Loucy (cell line): ENCODE results near the gene ZNF716.

Experiments used
- H2AFZ ChIP-seq: fragments of 200-600 bp; sonication (generic); 2 replicates; pipeline ENCODE4 v1.6.0; 2016; ENCODE audit warnings: antibody characterized with exemption, mild to moderate bottlenecking, low read length, moderate library complexity
- H3F3A ChIP-seq: fragments of 200-600 bp; 2 replicates; pipeline ENCODE4 v1.6.0; 2016; ENCODE audit warnings: antibody characterized with exemption, low read depth, mild to moderate bottlenecking
- H3K27me3 ChIP-seq: fragments of 200-600 bp; sonication (generic); 2 replicates; pipeline ENCODE4 v1.6.1; 2014; ENCODE audit warnings: low read length, mild to moderate bottlenecking; ENCODE audit not compliant: insufficient read depth, poor library complexity, severe bottlenecking
- H3K36me3 ChIP-seq: fragments of 200-600 bp; sonication (generic); 2 replicates; pipeline ENCODE4 v1.6.1; 2016; ENCODE audit warnings: low read length; ENCODE audit not compliant: insufficient read depth
- H3K4me1 ChIP-seq: fragments of 200-600 bp; sonication (generic); 2 replicates; pipeline ENCODE4 v1.5.1; 2014; ENCODE audit warnings: low read length, mild to moderate bottlenecking; ENCODE audit not compliant: insufficient read depth, poor library complexity, severe bottlenecking
- H3K4me2 ChIP-seq: fragments of 200-600 bp; sonication (generic); 2 replicates; pipeline ENCODE4 v1.6.0; 2014; ENCODE audit warnings: antibody characterized with exemption, low read length, low read depth, mild to moderate bottlenecking; ENCODE audit not compliant: poor library complexity, severe bottlenecking
- H3K4me3 ChIP-seq: fragments of 200-600 bp; sonication (generic); 2 replicates; pipeline ENCODE4 v1.5.1; 2014; ENCODE audit warnings: low read length, mild to moderate bottlenecking, mixed read lengths; ENCODE audit not compliant: poor library complexity, severe bottlenecking
- H3K79me2 ChIP-seq: fragments of 200-600 bp; sonication (generic); 2 replicates; pipeline ENCODE4 v1.6.1; 2014; ENCODE audit warnings: low read length; ENCODE audit not compliant: insufficient read depth
- H3K9ac ChIP-seq: fragments of 200-600 bp; sonication (generic); 2 replicates; pipeline ENCODE4 v1.6.0; 2014; ENCODE audit warnings: mild to moderate bottlenecking, low read depth, low read length, moderate library complexity; ENCODE audit not compliant: poor library complexity, severe bottlenecking
- H3K9me2 ChIP-seq: fragments of 200-600 bp; sonication (generic); replicated peaks from 2 replicates; pipeline ENCODE4 v1.6.1; 2016; ENCODE audit warnings: low read depth, low read length, mixed read lengths
- H3K9me3 ChIP-seq: fragments of 200-600 bp; sonication (generic); 2 replicates; pipeline ENCODE4 v1.6.1; 2014; ENCODE audit warnings: mild to moderate bottlenecking, antibody characterized with exemption, low read length, low read depth; ENCODE audit not compliant: insufficient read depth
- H4K20me1 ChIP-seq: fragments of 200-600 bp; sonication (generic); 2 replicates; pipeline ENCODE4 v1.6.0; 2014; ENCODE audit warnings: antibody characterized with exemption, low read length, mild to moderate bottlenecking; ENCODE audit not compliant: insufficient read depth, poor library complexity, severe bottlenecking
- EZH2phosphoT487 ChIP-seq: fragments of 200-600 bp; IDR thresholded peaks from 2 replicates; pipeline ENCODE4 v1.6.1; 2018; ENCODE audit warnings: antibody characterized with exemption, mild to moderate bottlenecking, moderate library complexity, borderline replicate concordance
- TF ChIP-seq, protein P1 (sequence below): fragments of 200-600 bp; sonication (generic); conservative IDR thresholded peaks from 2 replicates; pipeline ENCODE4 v1.5.1; 2014; ENCODE audit warnings: mild to moderate bottlenecking, antibody characterized with exemption, low read length

The ZNF716 gene

DNA sequence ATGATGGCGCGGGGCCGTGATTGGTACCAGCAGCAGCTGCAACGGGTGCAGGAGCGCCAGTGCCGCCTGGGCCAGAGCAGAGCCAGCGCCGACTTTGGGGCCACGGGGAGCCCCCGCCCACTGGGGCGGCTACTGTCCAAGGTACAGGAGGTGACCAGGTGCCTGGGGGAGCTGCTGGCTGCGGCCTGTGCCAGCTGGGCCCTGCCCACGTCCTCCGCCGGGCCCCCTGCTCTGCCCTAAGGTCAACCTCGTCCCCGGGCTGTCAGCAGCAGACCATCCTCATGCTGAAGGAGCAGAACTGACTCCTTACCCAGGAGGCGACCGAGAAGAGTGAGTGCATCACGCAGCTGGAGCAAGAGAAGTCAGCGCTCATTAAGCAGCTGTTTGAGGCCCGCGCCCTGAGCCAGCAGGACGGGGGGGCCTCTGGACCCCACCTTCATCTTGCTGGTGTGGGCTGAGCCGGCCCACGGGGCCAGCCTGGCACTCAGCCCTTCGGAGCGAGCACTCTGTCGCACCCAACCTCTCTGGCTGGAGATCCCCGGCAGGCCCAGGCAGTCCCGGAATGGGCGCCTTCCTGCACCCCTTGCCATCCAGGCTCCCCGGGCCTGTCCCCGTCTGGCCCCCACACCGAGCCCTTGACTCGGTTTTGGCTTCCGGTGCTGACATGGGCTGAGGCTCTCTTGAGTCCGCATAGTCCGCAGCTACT lies 24.6 kb upstream of the ZNF716 start:
- Histone ChIP-seq H3F3A (no peaks in the 10 kb centered on the region), H3K79me2 (no peaks in the 10 kb centered on the region), H3K36me3 (no peaks in the 10 kb centered on the region), H3K4me1 (no peaks in the 10 kb centered on the region), H3K9me2 (no peaks in the 10 kb centered on the region), H3K27me3 (no peaks in the 10 kb centered on the region), H3K9me3 (peaks cover 5% of the 10 kb centered on the region; the same call in 1 of the 2 replicates), H3K9ac (no peak overlapping the region), H3K4me3 (no peak overlapping the region), H3K4me2 (no peak overlapping the region), H4K20me1 (no peaks in the 10 kb centered on the region), H2AFZ (no peak overlapping the region)
- TF ChIP-seq, protein P1, sequence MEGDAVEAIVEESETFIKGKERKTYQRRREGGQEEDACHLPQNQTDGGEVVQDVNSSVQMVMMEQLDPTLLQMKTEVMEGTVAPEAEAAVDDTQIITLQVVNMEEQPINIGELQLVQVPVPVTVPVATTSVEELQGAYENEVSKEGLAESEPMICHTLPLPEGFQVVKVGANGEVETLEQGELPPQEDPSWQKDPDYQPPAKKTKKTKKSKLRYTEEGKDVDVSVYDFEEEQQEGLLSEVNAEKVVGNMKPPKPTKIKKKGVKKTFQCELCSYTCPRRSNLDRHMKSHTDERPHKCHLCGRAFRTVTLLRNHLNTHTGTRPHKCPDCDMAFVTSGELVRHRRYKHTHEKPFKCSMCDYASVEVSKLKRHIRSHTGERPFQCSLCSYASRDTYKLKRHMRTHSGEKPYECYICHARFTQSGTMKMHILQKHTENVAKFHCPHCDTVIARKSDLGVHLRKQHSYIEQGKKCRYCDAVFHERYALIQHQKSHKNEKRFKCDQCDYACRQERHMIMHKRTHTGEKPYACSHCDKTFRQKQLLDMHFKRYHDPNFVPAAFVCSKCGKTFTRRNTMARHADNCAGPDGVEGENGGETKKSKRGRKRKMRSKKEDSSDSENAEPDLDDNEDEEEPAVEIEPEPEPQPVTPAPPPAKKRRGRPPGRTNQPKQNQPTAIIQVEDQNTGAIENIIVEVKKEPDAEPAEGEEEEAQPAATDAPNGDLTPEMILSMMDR, result no peak
- no peak for TF ChIP-seq EZH2phosphoT487

DNA sequence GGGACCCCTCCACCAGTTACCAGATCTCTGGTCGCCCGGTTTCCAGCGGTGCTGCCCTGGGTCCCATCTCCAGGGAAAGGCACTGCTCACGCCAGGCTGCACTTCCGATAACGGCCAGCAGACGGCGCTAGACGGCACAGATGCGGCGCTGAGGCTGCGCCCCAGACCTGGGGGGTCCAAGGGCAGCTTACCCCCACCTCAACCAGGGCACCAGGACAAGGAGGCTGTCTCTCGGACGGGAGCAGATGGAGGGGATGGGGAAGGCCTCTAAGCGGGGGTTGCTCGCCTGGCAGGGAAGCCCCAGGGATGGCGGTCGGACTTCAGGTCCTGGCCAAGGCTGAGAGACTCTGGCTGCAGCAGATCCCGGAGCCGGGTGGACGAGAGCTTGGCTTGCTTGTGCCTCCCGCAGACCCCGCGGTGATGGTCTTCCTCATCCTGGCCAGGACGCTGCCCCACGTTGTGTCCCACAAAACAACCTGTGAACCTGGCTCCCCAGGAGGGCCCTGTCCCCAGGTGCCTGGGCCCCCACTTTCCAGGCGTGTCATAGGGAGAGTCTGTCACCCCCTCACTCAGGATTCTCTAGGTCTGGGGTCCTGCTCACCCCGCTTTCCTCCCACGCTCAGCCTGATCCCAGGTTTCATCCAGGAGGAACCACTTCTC lies 23.9 kb upstream of the ZNF716 start:
- Histone ChIP-seq H3K36me3 (no peaks in the 10 kb centered on the region), H3K9me3 (peaks cover 5% of the 10 kb centered on the region; the same call in 1 of the 2 replicates)
- TF ChIP-seq, protein P1, result peak; percentile 51
- no peak for TF ChIP-seq EZH2phosphoT487

DNA sequence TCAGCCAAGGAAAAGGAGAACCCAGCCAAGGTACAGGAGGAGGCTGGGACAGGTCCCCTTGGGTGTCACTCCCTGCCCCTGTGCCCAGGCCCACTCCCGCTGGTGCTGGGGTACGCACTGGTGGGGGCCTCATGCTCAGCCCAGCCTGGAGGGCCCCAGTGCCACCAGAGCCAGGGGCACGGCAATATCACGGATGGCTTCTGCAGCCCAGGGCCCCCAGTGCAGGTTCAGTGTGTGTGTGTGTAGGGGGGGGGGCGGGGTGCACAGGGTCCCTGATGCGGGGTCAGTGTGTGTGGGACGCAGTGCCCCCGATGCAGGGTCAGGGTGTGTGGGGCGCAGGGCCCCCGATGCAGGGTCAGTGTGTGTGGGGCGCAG lies 23.4 kb upstream of the ZNF716 start:
- Histone ChIP-seq H3K4me2 (no peak overlapping the region), H3K27me3 (no peaks in the 10 kb centered on the region), H3K36me3 (no peaks in the 10 kb centered on the region), H3K9ac (no peak overlapping the region), H3F3A (no peaks in the 10 kb centered on the region), H3K4me3 (no peak overlapping the region), H3K79me2 (no peaks in the 10 kb centered on the region), H2AFZ (no peak overlapping the region), H3K9me3 (peaks cover 5% of the 10 kb centered on the region; the same call in 1 of the 2 replicates), H4K20me1 (no peaks in the 10 kb centered on the region), H3K4me1 (no peaks in the 10 kb centered on the region), H3K9me2 (no peaks in the 10 kb centered on the region)
- no peak for TF ChIP-seq EZH2phosphoT487
- TF ChIP-seq, protein P1, result no peak

More for the DNA sequence above, 23.9 kb upstream of the ZNF716 start:
- no peak overlapping the region for H3K4me3 ChIP-seq
- no peaks in the 10 kb centered on the region for H3F3A ChIP-seq
- no peak overlapping the region for H3K4me2 ChIP-seq
- H3K27me3 ChIP-seq, result no peaks in the 10 kb centered on the region
- no peaks in the 10 kb centered on the region for H3K79me2 ChIP-seq
- H3K4me1 ChIP-seq, result no peaks in the 10 kb centered on the region
- no peak overlapping the region for H2AFZ ChIP-seq
- H3K9me2 ChIP-seq, result no peaks in the 10 kb centered on the region
- H4K20me1 ChIP-seq, result no peaks in the 10 kb centered on the region
- H3K9ac ChIP-seq, result no peak overlapping the region
